Dendritic cell treated with granulocyte-macrophage colony-stimulating factor and Interleukin-4, amounts not matched to agents 40 ng/mL and 50 ng/mL, for 4 days (primary cell): ENCODE measurements around the gene FNDC10.

Source experiments
- H3K27ac Mint-ChIP-seq: one replicate; pipeline ENCODE4 v1.8.0; 2022; ENCODE audit warnings: mild to moderate bottlenecking, mixed read lengths
- H3K27me3 Mint-ChIP-seq: one replicate; pipeline ENCODE4 v1.8.0; 2022; ENCODE audit warnings: mild to moderate bottlenecking, mixed read lengths
- H3K36me3 Mint-ChIP-seq: one replicate; pipeline ENCODE4 v1.8.0; 2022; ENCODE audit warnings: low read depth, mixed read lengths
- H3K4me1 Mint-ChIP-seq: one replicate; pipeline ENCODE4 v1.8.0; 2022; ENCODE audit warnings: low read depth, mixed read lengths
- H3K4me3 Mint-ChIP-seq: one replicate; pipeline ENCODE4 v1.8.0; 2022; ENCODE audit warnings: mild to moderate bottlenecking, moderate library complexity, mixed read lengths
- H3K9me3 Mint-ChIP-seq: one replicate; pipeline ENCODE4 v1.8.0; 2022; ENCODE audit warnings: mixed read lengths
- intact Hi-C: fragments of 100-400 bp; cut with micrococcal nuclease; formaldehyde crosslinking; loops from one replicate; pipeline ENCODE4 v1.15.0; 2022

The FNDC10 gene

DNA sequence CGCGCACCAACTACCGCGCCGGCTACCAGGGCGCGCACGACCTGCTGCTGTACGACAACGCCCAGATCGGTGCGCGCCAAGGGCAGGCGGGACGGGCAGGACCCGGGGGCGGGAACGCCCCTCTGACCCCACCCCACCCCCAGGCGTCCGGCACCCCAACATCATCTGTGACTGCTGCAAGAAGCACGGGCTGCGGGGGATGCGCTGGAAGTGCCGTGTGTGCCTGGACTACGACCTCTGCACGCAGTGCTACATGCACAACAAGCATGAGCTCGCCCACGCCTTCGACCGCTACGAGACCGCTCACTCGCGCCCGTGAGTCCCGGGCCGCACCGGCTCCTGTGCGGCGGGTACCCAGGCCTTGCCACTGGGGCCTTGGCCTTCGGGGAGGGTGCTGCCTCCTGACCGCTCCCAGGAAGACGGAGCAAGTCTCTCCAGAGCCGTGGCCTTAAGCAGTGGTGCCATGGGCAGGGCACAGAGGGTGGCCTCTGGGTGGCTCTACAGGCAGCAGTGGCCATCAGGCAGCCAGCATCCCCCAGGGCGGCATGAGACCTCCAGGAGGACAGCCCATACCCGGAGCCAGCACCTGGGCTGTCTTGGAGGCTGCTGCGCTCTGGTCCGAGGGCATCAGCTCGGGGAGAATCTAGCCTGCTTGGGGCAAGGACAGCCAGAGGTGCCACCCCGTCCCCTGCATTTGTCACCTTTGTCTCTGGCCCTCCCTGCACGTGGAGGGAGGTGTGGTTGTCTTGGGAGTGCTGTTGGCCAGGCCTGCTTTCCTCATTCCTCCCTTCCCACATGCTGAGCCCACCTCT, 23.9 kb upstream of the FNDC10 start:
- Mint-ChIP-seq H3K27me3 (peaks cover 11% of the 10 kb centered on the region), H3K4me3 (no peak overlapping the region), H3K4me1 (peaks cover 5% of the 10 kb centered on the region), H3K27ac (no peak overlapping the region), H3K36me3 (peaks cover 48% of the 10 kb centered on the region), H3K9me3 (no peaks in the 10 kb centered on the region)
- intact Hi-C loops, result no loop called here

GRCh38 chr1:1623181-1623630, 23.3 kb upstream of the FNDC10 start:
- intact Hi-C loops, result no loop called here
- peaks cover 5% of the 10 kb centered on the region for H3K4me1 Mint-ChIP-seq
- H3K36me3 Mint-ChIP-seq, result peaks cover 50% of the 10 kb centered on the region
- no peak overlapping the region for H3K4me3 Mint-ChIP-seq
- no peak overlapping the region for H3K27ac Mint-ChIP-seq
- H3K27me3 Mint-ChIP-seq, result peaks cover 5% of the 10 kb centered on the region
- no peaks in the 10 kb centered on the region for H3K9me3 Mint-ChIP-seq

DNA sequence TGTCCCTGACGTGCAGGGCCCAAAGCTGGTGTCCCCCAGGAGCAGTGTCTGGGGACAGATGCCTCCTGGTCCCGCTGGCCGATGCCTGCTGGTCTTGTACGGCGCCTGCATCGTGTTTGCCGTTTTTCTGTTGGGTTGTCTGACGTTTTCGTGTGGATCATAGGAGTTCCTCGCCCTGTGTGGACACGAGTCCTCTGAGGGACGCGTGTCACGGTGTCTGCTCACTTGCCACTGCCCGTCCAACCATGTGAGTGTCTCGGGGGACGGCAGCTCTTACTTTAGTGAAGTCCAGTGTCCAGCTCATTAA, 22.8 kb upstream of the FNDC10 start:
- Mint-ChIP-seq H3K36me3 (peaks cover 50% of the 10 kb centered on the region), H3K4me1 (peaks cover 5% of the 10 kb centered on the region), H3K27ac (no peak overlapping the region), H3K27me3 (peaks cover under 1% of the 10 kb centered on the region), H3K9me3 (no peaks in the 10 kb centered on the region), H3K4me3 (no peak overlapping the region)
- intact Hi-C loops, result no loop called here

DNA sequence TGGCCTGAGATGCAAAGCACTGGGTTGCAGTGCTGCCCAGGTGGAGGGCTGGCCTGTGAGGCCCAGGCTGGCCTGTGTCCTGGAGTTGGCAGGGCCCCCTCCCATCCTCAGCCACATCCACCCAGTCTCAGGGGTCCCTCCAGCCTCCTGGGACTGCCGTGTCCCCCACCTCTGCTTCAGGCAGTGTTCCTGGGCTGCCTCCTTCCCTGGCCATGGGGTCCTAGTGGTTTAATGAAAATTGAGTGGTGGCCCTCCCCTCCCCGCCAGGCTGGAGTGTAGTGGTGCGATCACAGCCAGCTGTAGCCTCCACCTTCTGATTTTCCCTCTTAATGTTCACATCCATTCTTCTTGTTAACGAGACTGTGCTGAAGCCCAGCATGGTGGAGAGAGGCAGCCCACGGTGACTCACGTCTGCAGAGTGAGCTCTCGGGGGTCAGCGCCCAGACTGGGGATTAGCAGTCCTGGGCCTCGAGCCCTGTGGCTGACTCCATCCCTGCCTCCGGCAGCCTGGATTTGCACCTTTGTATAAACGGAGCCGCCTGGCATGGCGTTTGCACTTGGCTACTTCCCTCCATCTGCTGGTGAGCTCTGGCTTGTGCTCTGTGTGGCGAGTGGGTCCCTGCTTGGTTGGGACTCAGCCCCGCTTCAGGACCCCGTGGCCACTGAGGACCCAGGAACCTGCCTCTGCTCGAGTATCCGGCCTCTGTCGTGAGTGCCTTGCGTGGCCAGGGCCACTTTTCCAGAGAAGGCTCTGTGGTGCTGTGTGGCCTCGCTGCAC, 22.3 kb upstream of the FNDC10 start:
- Mint-ChIP-seq H3K4me3 (no peak overlapping the region), H3K36me3 (peaks cover 52% of the 10 kb centered on the region), H3K27ac (no peak overlapping the region), H3K4me1 (peaks cover 7% of the 10 kb centered on the region), H3K9me3 (no peaks in the 10 kb centered on the region), H3K27me3 (no peaks in the 10 kb centered on the region)
- intact Hi-C loops, result no loop called here

GRCh38 chr1:1621173-1622009, 21.5 kb upstream of the FNDC10 start:
- peaks cover 15% of the 10 kb centered on the region for H3K4me1 Mint-ChIP-seq
- intact Hi-C loops, result no loop called here
- no peaks in the 10 kb centered on the region for H3K27me3 Mint-ChIP-seq
- peaks cover 44% of the 10 kb centered on the region for H3K36me3 Mint-ChIP-seq
- no peak overlapping the region for H3K4me3 Mint-ChIP-seq
- H3K27ac Mint-ChIP-seq, result no peak overlapping the region
- no peaks in the 10 kb centered on the region for H3K9me3 Mint-ChIP-seq

DNA sequence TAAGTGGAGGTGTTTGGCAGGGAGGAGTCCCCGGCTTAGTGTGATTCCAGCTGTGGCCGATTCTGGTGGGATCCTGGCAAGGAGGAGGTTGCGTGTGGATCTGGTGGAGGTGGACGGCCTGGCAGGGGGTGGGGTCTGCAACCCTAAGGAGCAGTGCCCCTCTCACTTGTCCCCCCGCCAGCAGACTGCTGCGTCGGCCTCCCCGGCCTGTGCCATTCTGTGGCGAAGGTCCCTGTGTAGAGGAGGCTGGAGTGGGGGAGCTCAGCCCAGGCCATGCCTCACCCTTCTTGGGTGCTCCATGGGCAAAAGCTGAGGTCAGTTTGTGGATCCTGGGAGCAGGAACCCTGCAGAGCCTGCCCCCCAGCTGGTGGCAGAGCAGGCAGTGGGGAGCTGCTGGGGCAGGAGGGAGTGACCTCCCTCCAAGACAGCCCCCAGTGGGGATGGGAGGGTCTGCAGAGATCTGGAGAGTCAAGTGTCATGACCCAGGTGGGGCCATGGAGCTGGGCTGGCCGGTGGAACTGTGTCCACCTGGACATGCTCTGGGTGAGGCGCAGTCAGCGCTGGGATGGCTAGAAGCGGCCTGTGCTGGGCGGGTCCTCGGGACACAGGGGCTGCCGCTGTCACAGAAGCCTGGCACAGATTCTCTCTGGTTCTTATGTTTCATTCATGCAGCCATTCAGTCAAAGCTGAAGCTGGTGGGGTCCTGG, 20.7 kb upstream of the FNDC10 start:
- Mint-ChIP-seq H3K4me1 (peaks cover 17% of the 10 kb centered on the region), H3K27me3 (no peaks in the 10 kb centered on the region), H3K4me3 (no peak overlapping the region), H3K27ac (no peak overlapping the region), H3K9me3 (no peaks in the 10 kb centered on the region), H3K36me3 (peaks cover 45% of the 10 kb centered on the region)
- intact Hi-C loops, result no loop called here

DNA sequence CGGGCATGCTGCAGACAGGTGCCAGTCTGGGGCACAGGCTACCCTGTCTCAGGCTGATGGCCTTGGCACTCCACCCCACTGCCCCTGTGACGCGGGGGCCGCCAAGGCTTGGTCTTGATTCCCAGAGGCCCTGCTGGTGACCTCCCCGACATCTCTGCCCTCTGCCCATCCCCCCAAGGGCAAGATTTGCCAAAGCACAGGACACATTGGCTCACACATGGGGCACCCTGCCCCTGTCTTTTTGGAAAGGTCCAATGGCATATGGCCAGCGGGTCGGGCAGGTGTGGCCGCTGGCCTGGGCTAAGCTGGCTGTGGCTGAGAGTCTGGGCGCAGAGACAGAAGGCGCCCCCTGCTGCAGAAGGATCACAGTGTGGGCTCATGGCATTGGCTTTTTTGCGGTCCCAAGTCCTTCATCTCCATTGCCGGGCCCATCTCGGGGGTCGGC, 20.0 kb upstream of the FNDC10 start:
- H3K4me1 Mint-ChIP-seq, result peaks cover 18% of the 10 kb centered on the region
- H3K9me3 Mint-ChIP-seq, result no peaks in the 10 kb centered on the region
- H3K27ac Mint-ChIP-seq, result no peak overlapping the region
- H3K36me3 Mint-ChIP-seq, result peaks cover 45% of the 10 kb centered on the region
- intact Hi-C loops, result loop anchor here (5.0 kb wide), 1 partner anchor 108 kb away; the partner anchor contains the start of gene ATAD3A
- no peak overlapping the region for H3K4me3 Mint-ChIP-seq
- no peaks in the 10 kb centered on the region for H3K27me3 Mint-ChIP-seq

DNA sequence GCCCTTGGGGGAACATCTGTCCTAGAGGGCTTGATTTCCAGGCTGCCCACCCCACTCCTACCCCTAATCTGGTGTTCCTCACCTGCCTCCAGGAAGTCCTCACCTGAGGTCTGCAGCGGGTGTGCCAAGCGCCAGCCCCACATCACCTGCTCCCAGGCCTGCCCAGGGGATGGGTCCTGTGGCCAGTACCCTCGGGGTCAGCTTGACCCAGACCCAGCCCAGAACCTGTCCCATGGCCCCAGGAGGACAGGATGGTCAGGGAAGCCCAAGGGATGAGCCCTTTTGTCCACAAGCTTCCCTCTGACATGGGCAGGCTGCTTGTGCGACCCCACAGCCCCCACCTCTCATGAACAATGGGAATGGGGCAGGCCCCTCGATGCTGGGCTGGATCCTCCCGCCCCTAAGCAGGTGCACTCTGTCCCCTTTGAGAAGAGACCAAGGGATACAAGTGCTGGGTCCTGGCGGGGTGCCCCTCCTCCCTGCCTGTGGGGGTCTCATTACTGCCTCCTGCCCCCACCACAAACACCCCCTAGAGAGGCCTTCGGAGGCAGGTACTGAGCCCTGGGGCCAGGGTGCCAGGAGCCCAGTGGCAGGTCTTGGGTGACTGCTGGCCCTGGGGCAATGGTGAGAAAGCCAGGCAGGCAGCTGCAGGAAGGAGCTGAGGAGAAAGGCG, 18.6 kb upstream of the FNDC10 start:
- no peak overlapping the region for H3K4me3 Mint-ChIP-seq
- H3K36me3 Mint-ChIP-seq, result peaks cover 35% of the 10 kb centered on the region
- peaks cover 32% of the 10 kb centered on the region for H3K4me1 Mint-ChIP-seq
- no peak overlapping the region for H3K27ac Mint-ChIP-seq
- no peaks in the 10 kb centered on the region for H3K9me3 Mint-ChIP-seq
- intact Hi-C loops, result loop anchor here (5.0 kb wide), 1 partner anchor 106 kb away; the partner anchor contains the start of gene ATAD3A
- no peaks in the 10 kb centered on the region for H3K27me3 Mint-ChIP-seq

DNA sequence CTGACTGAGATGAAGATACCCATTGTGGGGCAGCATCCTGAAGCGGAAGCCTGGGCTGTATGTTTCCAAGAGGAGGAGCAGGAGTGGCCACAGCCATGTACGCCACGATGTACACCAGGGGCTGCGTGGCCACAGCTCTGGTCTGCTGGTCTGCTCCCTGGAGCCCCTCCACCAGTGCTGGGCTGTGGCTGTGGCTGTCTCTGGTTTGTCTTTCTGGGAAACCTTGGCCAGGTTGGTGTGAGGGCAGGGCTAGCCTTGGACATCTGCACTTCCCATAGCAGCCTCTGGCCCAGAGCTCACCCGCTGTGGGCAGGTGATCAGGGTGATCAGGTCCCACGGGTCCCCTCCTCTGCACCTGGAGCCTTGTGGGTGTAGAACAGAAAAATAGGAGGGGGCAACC, 18.0 kb upstream of the FNDC10 start:
- Mint-ChIP-seq H3K27ac (no peak overlapping the region), H3K27me3 (no peaks in the 10 kb centered on the region), H3K4me1 (peaks cover 35% of the 10 kb centered on the region), H3K36me3 (peaks cover 35% of the 10 kb centered on the region), H3K4me3 (no peak overlapping the region), H3K9me3 (no peaks in the 10 kb centered on the region)
- intact Hi-C loops, result loop anchor here (5.0 kb wide), 1 partner anchor 106 kb away; the partner anchor contains the start of gene ATAD3A

GRCh38 chr1:1617516-1617915, 17.6 kb upstream of the FNDC10 start:
- Mint-ChIP-seq H3K9me3 (no peaks in the 10 kb centered on the region), H3K27me3 (no peaks in the 10 kb centered on the region), H3K4me3 (peak overlapping the region; percentile 76), H3K27ac (no peak overlapping the region), H3K36me3 (peaks cover 35% of the 10 kb centered on the region), H3K4me1 (peaks cover 35% of the 10 kb centered on the region)
- intact Hi-C loops, result loop anchor here (5.0 kb wide), 1 partner anchor 105 kb away; the partner anchor contains the start of gene ATAD3A

DNA sequence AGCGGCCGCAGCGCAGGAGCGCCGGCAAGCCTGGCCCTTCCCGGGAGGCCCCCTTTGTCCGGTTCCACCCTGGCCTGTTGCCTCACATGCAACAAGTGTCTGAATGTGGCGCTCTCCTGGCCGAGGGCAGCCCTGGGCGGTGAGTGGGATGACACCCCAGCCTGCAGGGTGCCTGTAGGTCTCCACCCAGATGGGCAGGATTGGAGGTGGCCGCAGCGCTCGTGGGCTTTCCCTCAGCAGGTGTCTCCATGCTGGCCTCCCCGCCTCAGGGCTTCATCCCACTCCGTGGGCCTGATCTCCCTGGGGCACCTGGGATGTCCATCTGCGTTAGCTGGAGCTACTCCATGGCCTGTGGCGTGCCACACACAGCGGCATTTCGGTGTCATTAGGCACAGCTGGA, 16.9 kb upstream of the FNDC10 start:
- H3K4me1 Mint-ChIP-seq, result peaks cover 41% of the 10 kb centered on the region
- intact Hi-C loops, result loop anchor here (5.0 kb wide), 1 partner anchor 105 kb away; the partner anchor contains the start of gene ATAD3A
- peaks cover 35% of the 10 kb centered on the region for H3K36me3 Mint-ChIP-seq
- no peaks in the 10 kb centered on the region for H3K27me3 Mint-ChIP-seq
- peak overlapping the region; percentile 76 for H3K4me3 Mint-ChIP-seq
- H3K27ac Mint-ChIP-seq, result peak overlapping the region; percentile 64
- no peaks in the 10 kb centered on the region for H3K9me3 Mint-ChIP-seq

- peak overlapping the region; percentile 93 for H3K27ac Mint-ChIP-seq
- intact Hi-C loops, result loop anchor here (5.0 kb wide), 1 partner anchor 104 kb away; the partner anchor contains the start of gene ATAD3A
- H3K36me3 Mint-ChIP-seq, result peaks cover 35% of the 10 kb centered on the region
- no peaks in the 10 kb centered on the region for H3K27me3 Mint-ChIP-seq
- peaks cover 42% of the 10 kb centered on the region for H3K4me1 Mint-ChIP-seq
- no peaks in the 10 kb centered on the region for H3K9me3 Mint-ChIP-seq
- H3K4me3 Mint-ChIP-seq, result peak overlapping the region; percentile 76
Measured at GRCh38 chr1:1616045-1616790, 16.3 kb upstream of the FNDC10 start.
